GM19099 (cell line): Measurements from ENCODE around the gene ACR.

Experiments
- POLR2A ChIP-seq: IDR thresholded peaks from 3 replicates; pipeline ENCODE4 v1.6.1; 2011; ENCODE audit warnings: low read depth; ENCODE audit not compliant: insufficient read length; ENCODE audit errors: extremely low read depth

The ACR gene

GRCh38 chr22:50731811-50732624 is 6.0 kb upstream of the ACR start:
- no peak for TF ChIP-seq POLR2A

GRCh38 chr22:50732681-50733080 is 5.3 kb upstream of the ACR start:
- no peak for TF ChIP-seq POLR2A

GRCh38 chr22:50733521-50734342 is 4.3 kb upstream of the ACR start:
- TF ChIP-seq POLR2A: no peak

GRCh38 chr22:50734343-50734771 is 3.6 kb upstream of the ACR start:
- TF ChIP-seq POLR2A: no peak

GRCh38 chr22:50734986-50735738 is 2.8 kb upstream of the ACR start:
- TF ChIP-seq POLR2A: no peak

- TF ChIP-seq POLR2A: no peak
These were observed 2.3 kb upstream of the ACR start for GRCh38 chr22:50735739-50736030.

GRCh38 chr22:50738649-50739227 is 734 bp downstream of the ACR start:
- no peak for TF ChIP-seq POLR2A

- no peak for TF ChIP-seq POLR2A
These were observed 1.3 kb downstream of the ACR start for GRCh38 chr22:50739279-50739691.

- no peak for TF ChIP-seq POLR2A
These were observed 1.9 kb downstream of the ACR start for GRCh38 chr22:50739894-50740293.

- TF ChIP-seq POLR2A: peak; percentile 57
These were observed 45.3 kb downstream of the ACR start, which contains the start of gene RABL2B for GRCh38 chr22:50783033-50783879. Gene RABL2B, minus strand, starts transcription at chr22:50783636. Its CDS starts 1,342 bp downstream, at chr22:50782294.
